Liver (tissue), 9 donors: ENCODE measurements around the gene PLCB4. TPM values are rescaled to one million over a fixed set of nuclear protein-coding genes. Genes with fewer than 3 reads are reported as not detected.

Source experiments
- DNase-seq: peaks from one replicate; pipeline ENCODE4 v3.0.0-alpha.2; 2017; ENCODE audit warnings: low spot score
- H3K27ac ChIP-seq, 2 donors: one replicate each; pipeline ENCODE4 v1.7.0; 2013; ENCODE audit warnings: inconsistent platforms in 2 of 2, low read length in 2 of 2, control low read depth in 1 of 2, low read depth in 1 of 2, mild to moderate bottlenecking in 1 of 2
- H3K27me3 ChIP-seq, 4 donors: one replicate each; pipeline versions ENCODE4 v1.6.1 to v1.7.0; 2013; ENCODE audit warnings: low read length in 3 of 4, inconsistent platforms in 1 of 4, mild to moderate bottlenecking in 1 of 4, moderate library complexity in 1 of 4; ENCODE audit not compliant: control insufficient read depth in 4 of 4, insufficient read depth in 4 of 4
- H3K36me3 ChIP-seq, 4 donors: one replicate each; pipeline versions ENCODE4 v1.6.1 to v1.7.0; 2013; ENCODE audit warnings: low read length in 3 of 4, mild to moderate bottlenecking in 3 of 4, low read depth in 1 of 4, moderate library complexity in 1 of 4; ENCODE audit not compliant: control insufficient read depth in 4 of 4, insufficient read depth in 3 of 4
- H3K4me1 ChIP-seq, 4 donors: one replicate each; pipeline versions ENCODE4 v1.6.1 to v1.7.0; 2013; ENCODE audit warnings: low read length in 3 of 4, mild to moderate bottlenecking in 3 of 4, moderate library complexity in 1 of 4; ENCODE audit not compliant: control insufficient read depth in 4 of 4, insufficient read depth in 4 of 4
- H3K4me3 ChIP-seq, 3 donors: one replicate each; pipeline versions ENCODE4 v1.6.1 to v1.7.0; 2013; ENCODE audit warnings: low read length in 3 of 3, control low read depth in 1 of 3, low read depth in 1 of 3, mild to moderate bottlenecking in 1 of 3
- H3K9ac ChIP-seq, 2 donors: one replicate each; pipeline ENCODE4 v1.7.0; 2013; ENCODE audit warnings: low read length in 2 of 2, mild to moderate bottlenecking in 2 of 2, moderate library complexity in 2 of 2, control low read depth in 1 of 2, low read depth in 1 of 2
- H3K9me3 ChIP-seq, 4 donors: one replicate each; pipeline versions ENCODE4 v1.6.1 to v1.7.0; 2013; ENCODE audit warnings: low read length in 3 of 4; ENCODE audit not compliant: control insufficient read depth in 4 of 4
- EGR1 ChIP-seq, 2 donors: IDR thresholded peaks; 2 replicates each; pipeline ENCODE4 v1.6.1; 2016 to 2018; ENCODE audit warnings: antibody characterized with exemption in 2 of 2, low read depth in 2 of 2
- FOXA1 ChIP-seq: IDR thresholded peaks from 2 replicates; pipeline ENCODE4 v1.6.1; 2016; ENCODE audit warnings: antibody characterized with exemption
- FOXA2 ChIP-seq: IDR thresholded peaks from 2 replicates; pipeline ENCODE4 v1.6.1; 2016; ENCODE audit warnings: antibody characterized with exemption
- GABPA ChIP-seq, 2 donors: IDR thresholded peaks in 1 of 2; conservative IDR thresholded peaks in 1 of 2; 2 replicates each; pipeline ENCODE4 v1.6.1; 2016; ENCODE audit warnings: antibody characterized with exemption in 2 of 2, mild to moderate bottlenecking in 1 of 2, moderate library complexity in 1 of 2
- HNF4A ChIP-seq, 2 donors: conservative IDR thresholded peaks; 2 replicates each; pipeline ENCODE4 v1.6.1; 2016; ENCODE audit warnings: antibody characterized with exemption in 2 of 2, mild to moderate bottlenecking in 2 of 2
- HNF4G ChIP-seq: IDR thresholded peaks from 2 replicates; pipeline ENCODE4 v1.6.1; 2016; ENCODE audit warnings: antibody characterized with exemption
- JUND ChIP-seq, 2 donors: IDR thresholded peaks; 2 replicates each; pipeline ENCODE4 v1.6.1; 2016; ENCODE audit warnings: antibody characterized with exemption in 2 of 2
- NR2F2 ChIP-seq: IDR thresholded peaks from 2 replicates; pipeline ENCODE4 v1.6.1; 2016; ENCODE audit warnings: antibody characterized with exemption
- RAD21 ChIP-seq, 2 donors: IDR thresholded peaks; 2 replicates each; pipeline ENCODE4 v1.6.1; 2016; ENCODE audit warnings: antibody characterized with exemption in 2 of 2, mild to moderate bottlenecking in 2 of 2
- RXRA ChIP-seq, 2 donors: IDR thresholded peaks; 2 replicates each; pipeline ENCODE4 v1.6.1; 2017 to 2018; ENCODE audit warnings: antibody characterized with exemption in 2 of 2, mild to moderate bottlenecking in 1 of 2
- SP1 ChIP-seq: IDR thresholded peaks from 2 replicates; pipeline ENCODE4 v1.6.1; 2018; ENCODE audit warnings: antibody characterized with exemption, mild to moderate bottlenecking
- TAF1 ChIP-seq: conservative IDR thresholded peaks from 2 replicates; pipeline ENCODE4 v1.6.1; 2016; ENCODE audit warnings: antibody characterized with exemption, mild to moderate bottlenecking
- YY1 ChIP-seq: IDR thresholded peaks from 2 replicates; pipeline ENCODE4 v1.6.1; 2016; ENCODE audit warnings: antibody characterized with exemption, mild to moderate bottlenecking
- WGBS: extraction: QIAGEN DNeasy Blood & Tissue Kit; methylation state at CpG from one replicate; pipeline ENCODE4 v1.1.7; 2013; 5-methylcytosine and 5-hydroxymethylcytosine counted together
- polyA plus RNA-seq, 2 donors: library from polyadenylated mRNA; stranded (reverse) in 1 of 2; unstranded in 1 of 2; fragments of 200-250 nt in 1 of 2; fragments of >200 nt in 1 of 2; fragmentation: Nextera tagmentation in 1 of 2; extraction: Ambion mirVana in 1 of 2; gene quantifications; one replicate each; pipeline versions ENCODE4 v1.2.1 to v1.2.3, GENCODE V29; 2013 to 2015
- total RNA-seq, 2 donors: library from RNA; depleted of rRNA; stranded (reverse); fragments of >200 nt; gene quantifications; one replicate each; pipeline ENCODE4 v1.2.3, GENCODE V29; 2014
- TF ChIP-seq, protein P1 (sequence below): IDR thresholded peaks from 2 replicates; pipeline ENCODE4 v1.6.1; 2016; ENCODE audit warnings: antibody characterized with exemption
- TF ChIP-seq, protein P2 (sequence below): IDR thresholded peaks from 2 replicates; pipeline ENCODE4 v1.6.1; 2016; ENCODE audit warnings: antibody characterized with exemption
- TF ChIP-seq, protein P3 (sequence below): IDR thresholded peaks from 2 replicates; pipeline ENCODE4 v1.6.1; 2016; ENCODE audit warnings: antibody characterized with exemption
- TF ChIP-seq, protein P4 (sequence below): fragments of 150-350 bp; IDR thresholded peaks from 2 replicates; pipeline ENCODE4 v1.5.1; 2017; ENCODE audit warnings: improper control_type of control experiment, low read depth, low read length; ENCODE audit not compliant: missing input control
- TF ChIP-seq, protein P5 (sequence below): IDR thresholded peaks from 2 replicates; pipeline ENCODE4 v1.6.1; 2016; ENCODE audit warnings: antibody characterized with exemption, mild to moderate bottlenecking
- donor health status: healthy.
- donor health status: healthy.
- donor health status: healthy.
- donor health status: healthy.
- donor health status: healthy.

Gene PLCB4
- total and polyA plus RNA-seq, 4 donors: 0.14 to 0.67 (median 0.30) TPM

DNA sequence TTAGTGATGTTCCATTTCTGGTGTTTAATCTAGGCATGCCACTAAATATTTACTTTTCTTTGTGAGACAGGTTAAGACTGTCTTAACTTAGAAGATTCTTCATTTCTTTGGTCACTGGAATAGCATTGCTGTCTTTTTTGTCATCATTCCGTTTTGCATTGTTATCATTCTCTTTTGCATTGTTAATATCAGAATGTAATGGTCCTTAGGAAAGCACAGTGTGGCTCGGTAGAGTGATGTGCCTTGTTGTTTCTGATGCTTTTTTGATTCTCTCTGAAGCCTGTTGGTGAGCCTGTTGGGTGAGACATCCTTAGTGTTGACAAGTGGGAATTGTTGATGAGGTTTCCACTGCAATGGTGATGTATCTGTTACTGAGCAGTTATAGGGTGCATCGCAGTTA lies 23.2 kb downstream of the PLCB4 start:
- 59% methylated on average over 3 of the region's 3 CpGs for WGBS
- no peaks in the 10 kb centered on the region for H3K9me3 ChIP-seq
- H3K27me3 ChIP-seq: peaks cover 0 to 5% (median 2%) of the 10 kb centered on the region in 4 donors
- no peaks in the 10 kb centered on the region for H3K36me3 ChIP-seq
- no peaks in the 10 kb centered on the region for H3K4me1 ChIP-seq
- DNase-seq: no peak
- no peak overlapping the region for H3K4me3 ChIP-seq
- no peak overlapping the region for H3K27ac ChIP-seq
- TF ChIP-seq SP1: no peak
- no peak for TF ChIP-seq RXRA (IDR thresholded peaks at IDR 0.05)
- TF ChIP-seq HNF4A (conservative IDR thresholded peaks at IDR 0.05): no peak
- no peak for TF ChIP-seq EGR1 (IDR thresholded peaks at IDR 0.05; ENCODE audit: low read depth in 2 of 2)
- TF ChIP-seq, protein P1, sequence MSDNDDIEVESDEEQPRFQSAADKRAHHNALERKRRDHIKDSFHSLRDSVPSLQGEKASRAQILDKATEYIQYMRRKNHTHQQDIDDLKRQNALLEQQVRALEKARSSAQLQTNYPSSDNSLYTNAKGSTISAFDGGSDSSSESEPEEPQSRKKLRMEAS: no peak
- no peak for TF ChIP-seq GABPA (IDR thresholded peaks at IDR 0.05 in 1 of 2, conservative IDR thresholded peaks at IDR 0.05 in 1 of 2)
- no peak for TF ChIP-seq FOXA2
- TF ChIP-seq NR2F2: no peak
- TF ChIP-seq HNF4G: no peak
- TF ChIP-seq FOXA1: no peak
- TF ChIP-seq TAF1: no peak
- no peak for TF ChIP-seq JUND (IDR thresholded peaks at IDR 0.05)
- TF ChIP-seq, protein P2, sequence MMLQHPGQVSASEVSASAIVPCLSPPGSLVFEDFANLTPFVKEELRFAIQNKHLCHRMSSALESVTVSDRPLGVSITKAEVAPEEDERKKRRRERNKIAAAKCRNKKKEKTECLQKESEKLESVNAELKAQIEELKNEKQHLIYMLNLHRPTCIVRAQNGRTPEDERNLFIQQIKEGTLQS: no peak
- TF ChIP-seq, protein P3, sequence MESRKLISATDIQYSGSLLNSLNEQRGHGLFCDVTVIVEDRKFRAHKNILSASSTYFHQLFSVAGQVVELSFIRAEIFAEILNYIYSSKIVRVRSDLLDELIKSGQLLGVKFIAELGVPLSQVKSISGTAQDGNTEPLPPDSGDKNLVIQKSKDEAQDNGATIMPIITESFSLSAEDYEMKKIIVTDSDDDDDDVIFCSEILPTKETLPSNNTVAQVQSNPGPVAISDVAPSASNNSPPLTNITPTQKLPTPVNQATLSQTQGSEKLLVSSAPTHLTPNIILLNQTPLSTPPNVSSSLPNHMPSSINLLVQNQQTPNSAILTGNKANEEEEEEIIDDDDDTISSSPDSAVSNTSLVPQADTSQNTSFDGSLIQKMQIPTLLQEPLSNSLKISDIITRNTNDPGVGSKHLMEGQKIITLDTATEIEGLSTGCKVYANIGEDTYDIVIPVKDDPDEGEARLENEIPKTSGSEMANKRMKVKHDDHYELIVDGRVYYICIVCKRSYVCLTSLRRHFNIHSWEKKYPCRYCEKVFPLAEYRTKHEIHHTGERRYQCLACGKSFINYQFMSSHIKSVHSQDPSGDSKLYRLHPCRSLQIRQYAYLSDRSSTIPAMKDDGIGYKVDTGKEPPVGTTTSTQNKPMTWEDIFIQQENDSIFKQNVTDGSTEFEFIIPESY: no peak
- TF ChIP-seq, protein P4, sequence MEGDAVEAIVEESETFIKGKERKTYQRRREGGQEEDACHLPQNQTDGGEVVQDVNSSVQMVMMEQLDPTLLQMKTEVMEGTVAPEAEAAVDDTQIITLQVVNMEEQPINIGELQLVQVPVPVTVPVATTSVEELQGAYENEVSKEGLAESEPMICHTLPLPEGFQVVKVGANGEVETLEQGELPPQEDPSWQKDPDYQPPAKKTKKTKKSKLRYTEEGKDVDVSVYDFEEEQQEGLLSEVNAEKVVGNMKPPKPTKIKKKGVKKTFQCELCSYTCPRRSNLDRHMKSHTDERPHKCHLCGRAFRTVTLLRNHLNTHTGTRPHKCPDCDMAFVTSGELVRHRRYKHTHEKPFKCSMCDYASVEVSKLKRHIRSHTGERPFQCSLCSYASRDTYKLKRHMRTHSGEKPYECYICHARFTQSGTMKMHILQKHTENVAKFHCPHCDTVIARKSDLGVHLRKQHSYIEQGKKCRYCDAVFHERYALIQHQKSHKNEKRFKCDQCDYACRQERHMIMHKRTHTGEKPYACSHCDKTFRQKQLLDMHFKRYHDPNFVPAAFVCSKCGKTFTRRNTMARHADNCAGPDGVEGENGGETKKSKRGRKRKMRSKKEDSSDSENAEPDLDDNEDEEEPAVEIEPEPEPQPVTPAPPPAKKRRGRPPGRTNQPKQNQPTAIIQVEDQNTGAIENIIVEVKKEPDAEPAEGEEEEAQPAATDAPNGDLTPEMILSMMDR: no peak
- TF ChIP-seq YY1: no peak
- TF ChIP-seq, protein P5, sequence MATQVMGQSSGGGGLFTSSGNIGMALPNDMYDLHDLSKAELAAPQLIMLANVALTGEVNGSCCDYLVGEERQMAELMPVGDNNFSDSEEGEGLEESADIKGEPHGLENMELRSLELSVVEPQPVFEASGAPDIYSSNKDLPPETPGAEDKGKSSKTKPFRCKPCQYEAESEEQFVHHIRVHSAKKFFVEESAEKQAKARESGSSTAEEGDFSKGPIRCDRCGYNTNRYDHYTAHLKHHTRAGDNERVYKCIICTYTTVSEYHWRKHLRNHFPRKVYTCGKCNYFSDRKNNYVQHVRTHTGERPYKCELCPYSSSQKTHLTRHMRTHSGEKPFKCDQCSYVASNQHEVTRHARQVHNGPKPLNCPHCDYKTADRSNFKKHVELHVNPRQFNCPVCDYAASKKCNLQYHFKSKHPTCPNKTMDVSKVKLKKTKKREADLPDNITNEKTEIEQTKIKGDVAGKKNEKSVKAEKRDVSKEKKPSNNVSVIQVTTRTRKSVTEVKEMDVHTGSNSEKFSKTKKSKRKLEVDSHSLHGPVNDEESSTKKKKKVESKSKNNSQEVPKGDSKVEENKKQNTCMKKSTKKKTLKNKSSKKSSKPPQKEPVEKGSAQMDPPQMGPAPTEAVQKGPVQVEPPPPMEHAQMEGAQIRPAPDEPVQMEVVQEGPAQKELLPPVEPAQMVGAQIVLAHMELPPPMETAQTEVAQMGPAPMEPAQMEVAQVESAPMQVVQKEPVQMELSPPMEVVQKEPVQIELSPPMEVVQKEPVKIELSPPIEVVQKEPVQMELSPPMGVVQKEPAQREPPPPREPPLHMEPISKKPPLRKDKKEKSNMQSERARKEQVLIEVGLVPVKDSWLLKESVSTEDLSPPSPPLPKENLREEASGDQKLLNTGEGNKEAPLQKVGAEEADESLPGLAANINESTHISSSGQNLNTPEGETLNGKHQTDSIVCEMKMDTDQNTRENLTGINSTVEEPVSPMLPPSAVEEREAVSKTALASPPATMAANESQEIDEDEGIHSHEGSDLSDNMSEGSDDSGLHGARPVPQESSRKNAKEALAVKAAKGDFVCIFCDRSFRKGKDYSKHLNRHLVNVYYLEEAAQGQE: no peak
- TF ChIP-seq RAD21 (IDR thresholded peaks at IDR 0.05): no peak
- H3K9ac ChIP-seq: no peak overlapping the region
